CD4-positive, alpha-beta T cell treated with Interleukin-6 at 100 ng/mL for 8 hours (primary cell): ENCODE measurements around the gene ZNF821.
A peak's percentile ranks its signal among the peaks of the same experiment; 100 is the strongest.
"Not testable (repeated sequence)": the region's sequence is repeated elsewhere in the genome, so short reads cannot be mapped to it uniquely, and the experiment has no call there.

Experiments used
- DNase-seq: peaks from one replicate; pipeline ENCODE4 v3.0.0-alpha.2; 2020; ENCODE audit warnings: mixed read lengths, low spot score

ZNF821 gene

GRCh38 chr16:71855937-71856662, 27.9 kb downstream of the ZNF821 start:
- DNase-seq, result no peak

GRCh38 chr16:71854369-71854948, 29.5 kb downstream of the ZNF821 start:
- no peak for DNase-seq

DNA sequence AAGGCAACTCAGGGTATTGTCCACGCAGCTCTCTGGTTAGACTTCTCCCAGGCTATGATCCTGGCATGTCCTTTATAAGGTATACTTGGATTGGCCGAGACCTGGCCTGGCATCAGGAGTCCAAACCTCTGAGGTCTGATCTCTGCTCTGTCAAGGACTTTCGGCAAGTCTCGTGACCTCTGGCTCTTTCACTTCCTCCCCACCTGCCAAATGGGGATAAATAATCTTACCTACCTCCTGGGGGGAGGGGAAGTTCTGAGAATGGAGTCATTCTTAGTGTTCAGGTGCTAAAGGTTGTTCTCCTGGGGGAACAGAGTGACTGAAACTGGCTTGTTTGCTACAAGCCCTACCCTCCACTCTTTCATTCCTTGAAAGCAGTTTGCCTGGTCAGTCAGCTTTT, 30.6 kb downstream of the ZNF821 start:
- DNase-seq, result no peak

- no peak for DNase-seq
These were observed 31.4 kb downstream of the ZNF821 start for GRCh38 chr16:71852561-71852960.

DNA sequence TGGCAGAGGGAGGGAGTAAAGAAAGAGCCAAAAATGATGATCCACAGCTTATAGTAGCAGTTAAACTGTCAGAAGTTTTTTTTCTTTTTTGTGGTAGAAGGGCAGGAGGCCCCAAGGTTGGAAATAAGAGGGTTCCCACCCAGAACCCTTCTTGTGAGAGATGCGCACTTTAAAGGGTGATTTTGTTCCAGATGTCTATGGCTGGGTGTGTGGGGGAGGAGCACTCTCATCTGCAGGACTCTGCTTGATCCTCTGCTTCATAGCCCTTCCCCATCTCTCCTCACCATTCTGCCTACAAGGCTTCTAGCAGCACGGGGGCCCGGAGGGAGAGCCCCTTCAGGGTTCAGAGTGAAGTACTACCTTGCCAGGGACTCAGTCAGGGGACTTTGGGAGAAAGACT, 31.8 kb downstream of the ZNF821 start:
- DNase-seq, result no peak

- DNase-seq, result no peak
These were observed 32.2 kb downstream of the ZNF821 start for GRCh38 chr16:71851746-71852145.

GRCh38 chr16:71848622-71849021, 35.4 kb downstream of the ZNF821 start:
- no peak for DNase-seq

- no peak for DNase-seq
These were observed 36.9 kb downstream of the ZNF821 start for GRCh38 chr16:71847096-71847495.

DNA sequence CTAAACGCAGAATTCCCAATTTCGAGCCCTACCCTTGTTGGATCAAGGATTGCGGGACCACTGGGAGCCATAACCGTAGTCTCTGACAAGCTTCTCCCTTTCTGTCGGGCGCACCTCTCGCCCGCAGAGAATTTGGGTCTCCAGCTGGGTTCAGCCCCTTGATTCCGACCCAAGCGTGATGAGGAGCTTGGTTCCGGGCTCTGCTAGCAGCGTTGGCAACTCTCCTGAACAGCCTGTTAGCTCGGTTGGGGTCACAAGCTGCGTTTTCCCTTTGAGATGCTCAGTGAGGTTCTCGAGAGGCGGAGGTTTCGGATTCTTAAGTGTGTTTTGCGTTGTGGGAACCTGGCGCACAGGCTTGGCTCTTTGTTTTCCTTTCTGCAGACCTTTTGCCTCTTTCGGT, 37.6 kb downstream of the ZNF821 start:
- DNase-seq, result no peak

GRCh38 chr16:71845639-71846430, 38.1 kb downstream of the ZNF821 start, which contains the start of gene ATXN1L:
Gene ATXN1L, plus strand, starts transcription at chr16:71845976. Its CDS starts 3,765 bp downstream, at chr16:71849741.
- DNase-seq, result peak; percentile 88

DNA sequence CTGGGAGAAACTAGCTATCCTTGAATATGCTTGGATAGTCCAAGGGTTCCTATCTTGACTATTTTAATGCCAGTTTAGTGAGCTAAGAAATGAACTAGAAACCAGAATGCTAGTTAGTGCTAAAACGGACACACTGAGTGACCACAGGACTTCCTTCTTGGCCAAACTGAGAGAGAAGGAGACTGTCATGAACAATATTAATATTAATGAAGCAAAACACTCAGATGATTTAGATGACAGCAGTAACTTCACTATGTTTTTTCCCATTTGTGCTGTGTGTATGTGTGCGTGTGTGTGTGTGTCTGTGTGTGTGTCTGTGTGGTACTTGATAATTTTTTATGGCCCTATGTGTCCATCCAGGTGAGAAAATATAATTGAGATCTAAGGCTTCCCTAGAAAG, 40.4 kb downstream of the ZNF821 start:
- DNase-seq, result no peak

DNA sequence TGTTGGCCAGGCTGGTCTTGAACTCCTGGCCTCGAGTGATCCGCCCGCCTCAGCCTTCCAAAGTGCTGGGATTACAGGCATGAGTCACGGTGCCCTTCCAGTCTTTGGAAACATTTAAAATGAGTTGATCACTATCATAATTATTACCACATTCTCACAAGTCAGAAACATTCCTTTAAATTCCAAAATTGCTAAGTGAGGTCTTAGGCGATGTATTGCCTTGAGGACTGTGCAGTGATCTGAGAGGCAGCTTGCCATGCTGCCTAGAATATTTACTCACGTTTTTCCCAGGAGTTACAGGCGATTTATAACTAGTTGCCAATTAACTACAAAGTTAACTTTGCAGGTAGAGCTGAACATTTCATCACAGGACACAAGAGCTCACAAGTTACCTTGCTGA, 43.9 kb downstream of the ZNF821 start:
- no peak for DNase-seq

DNA sequence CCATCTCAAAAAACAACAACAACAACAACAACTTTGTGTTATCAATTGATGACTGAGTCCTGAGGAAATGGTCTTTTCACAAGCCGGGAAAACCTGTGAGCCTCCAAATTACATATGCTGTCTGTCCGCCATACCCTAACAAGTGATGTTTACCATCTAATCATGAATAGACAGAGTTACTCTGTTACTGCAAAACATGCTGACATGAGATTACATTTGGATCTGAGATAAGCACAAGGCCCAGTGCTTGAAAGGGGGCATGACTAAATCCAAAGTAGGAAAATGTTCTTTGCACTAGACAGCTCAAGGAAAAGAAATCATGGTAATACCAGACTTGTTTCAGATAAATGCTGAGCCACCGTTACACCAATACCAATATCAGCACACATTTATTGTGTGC, 46.8 kb downstream of the ZNF821 start:
- DNase-seq, result no peak

- DNase-seq, result no peak
These were observed 49.7 kb downstream of the ZNF821 start for GRCh38 chr16:71834291-71834690.

- not testable (repeated sequence) for DNase-seq
These were observed 51.9 kb downstream of the ZNF821 start for GRCh38 chr16:71832112-71832511.

DNA sequence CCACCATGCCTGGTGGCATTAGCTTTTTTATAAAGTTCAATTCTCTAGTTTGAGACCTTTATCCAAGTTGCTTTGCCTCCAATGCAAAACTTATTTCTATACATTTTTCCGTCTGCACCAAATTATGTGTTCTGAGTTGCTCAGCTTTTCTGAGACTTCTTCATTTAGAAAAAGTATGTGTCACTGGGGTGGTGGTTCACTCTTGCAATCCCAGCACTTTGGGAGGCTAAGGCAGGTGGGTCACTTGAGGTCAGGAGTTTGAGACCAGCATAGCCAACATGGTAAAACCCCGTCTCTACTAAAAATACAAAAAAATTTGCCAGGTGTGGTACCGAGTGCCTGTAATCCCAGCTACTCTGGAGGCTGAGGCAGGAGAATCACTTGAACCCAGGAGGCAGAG, 52.3 kb downstream of the ZNF821 start:
- not testable (repeated sequence) for DNase-seq

GRCh38 chr16:71830359-71830758, 53.6 kb downstream of the ZNF821 start:
- DNase-seq, result no peak

- DNase-seq, result no peak
These were observed 57.4 kb downstream of the ZNF821 start for GRCh38 chr16:71826533-71827017.

GRCh38 chr16:71817155-71817500, 66.9 kb downstream of the ZNF821 start:
- DNase-seq, result not testable (repeated sequence)

DNA sequence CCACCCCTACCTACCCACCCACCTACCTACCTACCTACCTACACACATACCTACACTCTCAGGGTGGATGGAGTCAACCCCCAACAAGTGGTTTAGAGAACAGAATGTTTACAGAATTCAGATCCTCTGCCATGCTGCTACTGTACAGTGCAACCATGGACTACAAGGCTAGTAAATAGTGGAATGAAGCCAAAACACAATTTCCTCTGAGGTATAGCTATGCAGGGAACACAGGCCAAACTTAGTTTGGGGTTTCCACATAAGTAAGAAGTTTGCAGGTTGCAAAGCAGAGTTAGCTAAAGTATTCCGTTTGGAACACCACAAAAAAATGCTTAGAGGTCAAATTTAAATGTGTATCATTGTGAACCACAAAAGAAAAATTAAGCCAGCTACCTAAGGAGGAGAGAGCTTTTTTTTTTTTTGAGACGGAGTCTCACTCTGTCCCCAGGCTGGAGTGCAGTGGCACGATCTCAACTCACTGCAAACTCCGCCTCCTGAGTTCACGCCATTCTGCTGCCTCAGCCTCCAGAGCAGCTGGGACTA, 72.7 kb downstream of the ZNF821 start:
- DNase-seq, result peak; percentile 14

DNA sequence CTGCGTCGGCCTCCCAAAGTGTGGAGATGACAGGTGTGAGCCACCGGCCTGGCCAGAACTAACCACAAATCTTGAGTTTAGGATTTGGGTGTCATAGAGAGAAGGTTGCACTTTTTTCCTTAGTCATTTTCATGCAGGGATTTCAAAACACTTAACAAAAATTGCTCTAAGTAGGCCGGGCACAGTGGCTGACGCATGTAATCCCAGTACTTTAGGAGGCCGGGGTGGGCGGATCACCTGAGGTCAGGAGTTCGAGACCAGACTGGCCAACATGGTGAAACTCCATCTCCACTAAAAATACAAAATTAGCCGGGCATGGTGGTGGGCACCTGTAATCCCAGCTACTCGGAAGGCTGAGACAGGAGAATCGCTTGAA, 73.8 kb downstream of the ZNF821 start:
- DNase-seq, result not testable (repeated sequence)
